Loucy (cell line): ENCODE data around the gene LAMC3.

ENCODE experiments used
- EZH2phosphoT487 ChIP-seq: fragments of 200-600 bp; IDR thresholded peaks from 2 replicates; pipeline ENCODE4 v1.6.1; 2018; ENCODE audit warnings: antibody characterized with exemption, mild to moderate bottlenecking, moderate library complexity, borderline replicate concordance
- TF ChIP-seq, protein P1 (sequence below): fragments of 200-600 bp; sonication (generic); conservative IDR thresholded peaks from 2 replicates; pipeline ENCODE4 v1.5.1; 2014; ENCODE audit warnings: mild to moderate bottlenecking, antibody characterized with exemption, low read length

DNA sequence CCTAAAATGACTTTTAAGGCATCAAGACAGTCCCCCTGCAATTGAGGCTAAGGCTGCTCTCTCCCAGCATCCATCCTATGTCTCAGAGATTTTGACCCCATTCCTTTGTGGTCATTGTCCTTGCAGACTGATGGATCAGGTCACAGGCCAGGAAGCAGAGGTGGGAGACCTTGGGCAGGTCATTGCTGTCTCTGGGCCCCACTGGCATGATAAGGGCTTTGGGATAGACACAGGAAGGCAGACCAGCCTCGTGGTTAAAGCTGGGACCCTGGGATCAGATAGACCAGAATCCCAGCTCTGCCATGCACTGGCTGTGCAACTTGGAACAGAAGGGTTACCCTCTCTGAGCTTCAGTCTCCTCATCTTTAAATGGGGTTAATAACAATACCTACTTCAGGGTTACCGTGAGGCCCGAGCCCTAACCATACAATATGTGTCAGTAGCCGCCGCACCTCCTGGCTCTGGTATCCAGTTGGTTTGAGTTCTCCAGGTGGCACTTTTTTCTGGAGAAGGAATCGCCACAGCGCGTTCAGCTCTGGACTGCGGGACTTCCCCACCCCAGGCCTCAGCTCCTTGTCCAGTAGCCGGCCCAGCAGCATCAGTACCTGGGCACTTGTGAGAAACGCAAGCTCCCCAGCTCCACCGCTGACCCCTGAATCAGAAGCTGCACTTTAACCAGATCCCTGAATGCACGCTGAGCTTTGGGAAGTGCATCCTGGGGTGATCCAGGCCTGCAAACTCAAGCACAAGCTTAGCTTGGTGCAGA is 21.4 kb downstream of the LAMC3 start:
- TF ChIP-seq, protein P1, sequence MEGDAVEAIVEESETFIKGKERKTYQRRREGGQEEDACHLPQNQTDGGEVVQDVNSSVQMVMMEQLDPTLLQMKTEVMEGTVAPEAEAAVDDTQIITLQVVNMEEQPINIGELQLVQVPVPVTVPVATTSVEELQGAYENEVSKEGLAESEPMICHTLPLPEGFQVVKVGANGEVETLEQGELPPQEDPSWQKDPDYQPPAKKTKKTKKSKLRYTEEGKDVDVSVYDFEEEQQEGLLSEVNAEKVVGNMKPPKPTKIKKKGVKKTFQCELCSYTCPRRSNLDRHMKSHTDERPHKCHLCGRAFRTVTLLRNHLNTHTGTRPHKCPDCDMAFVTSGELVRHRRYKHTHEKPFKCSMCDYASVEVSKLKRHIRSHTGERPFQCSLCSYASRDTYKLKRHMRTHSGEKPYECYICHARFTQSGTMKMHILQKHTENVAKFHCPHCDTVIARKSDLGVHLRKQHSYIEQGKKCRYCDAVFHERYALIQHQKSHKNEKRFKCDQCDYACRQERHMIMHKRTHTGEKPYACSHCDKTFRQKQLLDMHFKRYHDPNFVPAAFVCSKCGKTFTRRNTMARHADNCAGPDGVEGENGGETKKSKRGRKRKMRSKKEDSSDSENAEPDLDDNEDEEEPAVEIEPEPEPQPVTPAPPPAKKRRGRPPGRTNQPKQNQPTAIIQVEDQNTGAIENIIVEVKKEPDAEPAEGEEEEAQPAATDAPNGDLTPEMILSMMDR: no peak
- no peak for TF ChIP-seq EZH2phosphoT487
